ENCODE data around the gene PLIN1. TPM values are rescaled to one million over a fixed set of nuclear protein-coding genes. Genes with fewer than 3 reads are reported as not detected.

Gene PLIN1
- total RNA-seq, 1 experiment from 2014 or later: 0.09 TPM

GRCh38 chr15:89645680-89646079 is 33.5 kb downstream of the PLIN1 start:
- intact Hi-C loops (cut with micrococcal nuclease): loop anchor here (5.0 to 10.0 kb wide), 2 partner anchors 47 to 89 kb away; partner anchors contain the start of genes PEX11A and WDR93
- no peak for DNase-seq (ENCODE audit: unreplicated experiment)
- no peaks in the 10 kb centered on the region for H3K9me3 Mint-ChIP-seq (ENCODE audit: unreplicated experiment)
- ChIA-PET POLR2A (no interaction called here), CTCF (interaction anchor here (0.6 to 2.8 kb wide), 13 partner anchors 12 to 352 kb away, joined by 3 to 32 read pairs (median 3); partner anchors contain the start of genes PEX11A and WDR93)
- TF ChIP-seq CTCF (IDR thresholded peaks at IDR 0.05; ENCODE audit: unreplicated experiment): no peak
- no peaks in the 10 kb centered on the region for H3K4me1 Mint-ChIP-seq (ENCODE audit: insufficient read depth, unreplicated experiment)
- H3K4me3 Mint-ChIP-seq (ENCODE audit: unreplicated experiment): no peak overlapping the region
- no peak overlapping the region for H3K27ac Mint-ChIP-seq (ENCODE audit: low read depth, unreplicated experiment)
- BruUV-seq (replicated peaks): no TSS peak
- no peaks in the 10 kb centered on the region for H3K36me3 Mint-ChIP-seq (ENCODE audit: insufficient read depth, unreplicated experiment)
- no peaks in the 10 kb centered on the region for H3K27me3 Mint-ChIP-seq (ENCODE audit: insufficient read depth, unreplicated experiment)

GRCh38 chr15:89642106-89642505 is 37.1 kb downstream of the PLIN1 start:
- no peak overlapping the region for H3K27ac Mint-ChIP-seq (ENCODE audit: low read depth, unreplicated experiment)
- no peaks in the 10 kb centered on the region for H3K4me1 Mint-ChIP-seq (ENCODE audit: insufficient read depth, unreplicated experiment)
- DNase-seq (ENCODE audit: unreplicated experiment): no peak
- no peak overlapping the region for H3K4me3 Mint-ChIP-seq (ENCODE audit: unreplicated experiment)
- no TSS peak for BruUV-seq (replicated peaks)
- intact Hi-C loops (cut with micrococcal nuclease): loop anchor here (10.0 kb wide), 1 partner anchor 93 kb away; no protein-coding TSS in a partner anchor
- H3K27me3 Mint-ChIP-seq (ENCODE audit: insufficient read depth, unreplicated experiment): no peaks in the 10 kb centered on the region
- POLR2A ChIA-PET: interaction anchor here (1.4 kb wide), 1 partner anchor 21 kb away, joined by 5 read pairs; no protein-coding TSS in a partner anchor
- no peak for TF ChIP-seq CTCF (IDR thresholded peaks at IDR 0.05; ENCODE audit: unreplicated experiment)
- no peaks in the 10 kb centered on the region for H3K9me3 Mint-ChIP-seq (ENCODE audit: unreplicated experiment)
- no peaks in the 10 kb centered on the region for H3K36me3 Mint-ChIP-seq (ENCODE audit: insufficient read depth, unreplicated experiment)
- CTCF ChIA-PET: interaction anchor here (1.5 kb wide), 1 partner anchor 16 kb away, joined by 3 read pairs; no protein-coding TSS in a partner anchor

GRCh38 chr15:89641053-89641452 is 38.1 kb downstream of the PLIN1 start:
- no peak overlapping the region for H3K27ac Mint-ChIP-seq (ENCODE audit: low read depth, unreplicated experiment)
- ChIA-PET CTCF (interaction anchor here (0.6 kb wide), 1 partner anchor 20 kb away, joined by 5 read pairs; no protein-coding TSS in a partner anchor), POLR2A (interaction anchor here (1.4 kb wide), 1 partner anchor 22 kb away, joined by 5 read pairs; no protein-coding TSS in a partner anchor)
- no peaks in the 10 kb centered on the region for H3K9me3 Mint-ChIP-seq (ENCODE audit: unreplicated experiment)
- no TSS peak for BruUV-seq (replicated peaks)
- H3K36me3 Mint-ChIP-seq (ENCODE audit: insufficient read depth, unreplicated experiment): no peaks in the 10 kb centered on the region
- intact Hi-C loops (cut with micrococcal nuclease): loop anchor here (10.0 kb wide), 1 partner anchor 94 kb away; no protein-coding TSS in a partner anchor
- no peak for DNase-seq (ENCODE audit: unreplicated experiment)
- H3K4me1 Mint-ChIP-seq (ENCODE audit: insufficient read depth, unreplicated experiment): no peaks in the 10 kb centered on the region
- no peaks in the 10 kb centered on the region for H3K27me3 Mint-ChIP-seq (ENCODE audit: insufficient read depth, unreplicated experiment)
- no peak overlapping the region for H3K4me3 Mint-ChIP-seq (ENCODE audit: unreplicated experiment)
- TF ChIP-seq CTCF (IDR thresholded peaks at IDR 0.05; ENCODE audit: unreplicated experiment): no peak

GRCh38 chr15:89640245-89640644 is 38.9 kb downstream of the PLIN1 start:
- POLR2A ChIA-PET: interaction anchor here (0.6 kb wide), 1 partner anchor 18 kb away, joined by 3 read pairs; no protein-coding TSS in a partner anchor
- H3K27me3 Mint-ChIP-seq (ENCODE audit: insufficient read depth, unreplicated experiment): no peaks in the 10 kb centered on the region
- intact Hi-C loops (cut with micrococcal nuclease): loop anchor here (10.0 kb wide), 1 partner anchor 95 kb away; no protein-coding TSS in a partner anchor
- CTCF ChIA-PET: no interaction called here
- H3K4me3 Mint-ChIP-seq (ENCODE audit: unreplicated experiment): no peak overlapping the region
- no peaks in the 10 kb centered on the region for H3K36me3 Mint-ChIP-seq (ENCODE audit: insufficient read depth, unreplicated experiment)
- H3K9me3 Mint-ChIP-seq (ENCODE audit: unreplicated experiment): peaks cover 4% of the 10 kb centered on the region
- no peaks in the 10 kb centered on the region for H3K4me1 Mint-ChIP-seq (ENCODE audit: insufficient read depth, unreplicated experiment)
- no peak for DNase-seq (ENCODE audit: unreplicated experiment)
- H3K27ac Mint-ChIP-seq (ENCODE audit: low read depth, unreplicated experiment): no peak overlapping the region
- no TSS peak for BruUV-seq (replicated peaks)
- TF ChIP-seq CTCF (IDR thresholded peaks at IDR 0.05; ENCODE audit: unreplicated experiment): no peak
